ES-I3 (cell line): Measurements from ENCODE around the gene LIMCH1.

Experiments used
- H3K36me3 ChIP-seq: 2 replicates; pipeline ENCODE4 v1.6.1; 2013; ENCODE audit warnings: mild to moderate bottlenecking, low read length, control low read depth, moderate library complexity; ENCODE audit not compliant: insufficient read depth
- H3K4me1 ChIP-seq: 2 replicates; pipeline ENCODE4 v1.6.1; 2013; ENCODE audit warnings: mild to moderate bottlenecking, control low read depth, low read length; ENCODE audit not compliant: insufficient read depth
- H3K9ac ChIP-seq: 2 replicates; pipeline ENCODE4 v1.6.1; 2013; ENCODE audit warnings: low read depth, mild to moderate bottlenecking, low read length, moderate library complexity
- H3K9me3 ChIP-seq: 2 replicates; pipeline ENCODE4 v1.6.1; 2013; ENCODE audit warnings: mild to moderate bottlenecking, low read length, moderate library complexity; ENCODE audit not compliant: control insufficient read depth, insufficient read depth

Gene LIMCH1

DNA sequence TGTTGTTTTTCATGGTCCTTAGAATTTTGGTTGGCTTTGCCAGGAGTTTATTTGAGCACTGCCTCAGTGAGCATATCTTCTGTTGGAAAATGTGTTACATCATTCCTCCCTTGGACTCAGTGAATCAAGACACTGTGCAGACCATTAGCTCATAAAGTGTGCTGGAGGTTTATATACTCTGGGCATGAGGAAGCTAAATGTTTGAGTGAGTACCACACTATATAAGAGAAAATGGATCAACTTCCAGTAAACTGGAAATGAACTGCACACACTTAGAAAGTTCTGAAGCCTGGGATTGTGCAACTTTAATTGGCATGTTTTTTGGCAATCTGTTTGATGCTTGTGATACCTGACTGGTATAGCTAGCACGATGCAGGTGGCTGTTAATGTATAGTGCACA lies 75.9 kb downstream of the LIMCH1 start:
- 0 out of 2 replicates have a peak overlapping the region, but pooled peaks have one; percentile 30 for H3K9ac ChIP-seq
- H3K36me3 ChIP-seq, result no peaks in the 10 kb centered on the region
- H3K4me1 ChIP-seq, result peaks cover 32% of the 10 kb centered on the region
- H3K9me3 ChIP-seq, result no peaks in the 10 kb centered on the region

- no peaks in the 10 kb centered on the region for H3K36me3 ChIP-seq
- H3K9me3 ChIP-seq, result no peaks in the 10 kb centered on the region
- peaks cover 32% of the 10 kb centered on the region for H3K4me1 ChIP-seq
- no peak overlapping the region for H3K9ac ChIP-seq
Observed at GRCh38 chr4:41614519-41614918, 76.6 kb downstream of the LIMCH1 start.

- Histone ChIP-seq H3K36me3 (no peaks in the 10 kb centered on the region), H3K9ac (no peak overlapping the region), H3K4me1 (peaks cover 32% of the 10 kb centered on the region)
Observed at GRCh38 chr4:41619161-41619560, 81.2 kb downstream of the LIMCH1 start.

DNA sequence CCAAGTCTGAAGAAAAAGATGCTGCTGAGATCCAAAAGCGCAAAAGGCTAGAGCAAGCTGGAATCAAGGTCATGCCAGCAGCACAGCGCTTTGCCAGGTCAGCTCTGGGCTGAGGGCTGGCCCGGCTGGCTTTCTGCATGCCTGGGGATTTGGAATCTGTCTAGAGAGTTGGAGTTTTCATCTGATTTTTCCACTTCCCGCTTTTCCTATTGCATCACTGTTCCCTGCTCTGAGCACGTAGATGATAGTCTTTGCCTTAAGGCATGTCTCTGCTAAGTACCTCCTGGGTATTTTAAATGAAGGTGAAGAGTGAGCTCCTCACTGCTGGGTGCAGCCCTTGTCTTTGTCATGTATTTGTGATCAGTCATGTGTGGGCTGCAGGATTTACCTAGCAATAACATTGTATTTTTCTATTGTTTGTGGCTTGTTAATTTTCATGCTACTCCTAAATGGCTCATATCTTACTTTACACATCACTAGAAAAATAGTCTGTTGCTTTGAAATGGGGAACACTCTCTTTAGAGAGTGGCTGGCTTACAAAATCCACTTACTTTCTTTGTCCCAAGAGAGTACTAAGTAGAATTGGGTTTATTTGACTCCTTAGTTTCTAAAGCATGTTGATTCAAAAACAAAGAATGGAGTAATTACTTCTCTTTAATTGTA lies 82.8 kb downstream of the LIMCH1 start:
- Histone ChIP-seq H3K36me3 (no peaks in the 10 kb centered on the region), H3K4me1 (peaks cover 31% of the 10 kb centered on the region), H3K9ac (0 out of 2 replicates have a peak overlapping the region, but pooled peaks have one; percentile 11), H3K9me3 (no peaks in the 10 kb centered on the region)

More at GRCh38 chr4:41619161-41619560, 81.2 kb downstream of the LIMCH1 start:
- no peaks in the 10 kb centered on the region for H3K9me3 ChIP-seq

GRCh38 chr4:41622787-41623186 lies 84.8 kb downstream of the LIMCH1 start:
- Histone ChIP-seq H3K36me3 (no peaks in the 10 kb centered on the region), H3K9ac (no peak overlapping the region), H3K9me3 (no peaks in the 10 kb centered on the region), H3K4me1 (peaks cover 31% of the 10 kb centered on the region)

GRCh38 chr4:41624765-41625164 lies 86.8 kb downstream of the LIMCH1 start:
- Histone ChIP-seq H3K36me3 (no peaks in the 10 kb centered on the region), H3K9me3 (no peaks in the 10 kb centered on the region), H3K9ac (no peak overlapping the region), H3K4me1 (peaks cover 31% of the 10 kb centered on the region)

DNA sequence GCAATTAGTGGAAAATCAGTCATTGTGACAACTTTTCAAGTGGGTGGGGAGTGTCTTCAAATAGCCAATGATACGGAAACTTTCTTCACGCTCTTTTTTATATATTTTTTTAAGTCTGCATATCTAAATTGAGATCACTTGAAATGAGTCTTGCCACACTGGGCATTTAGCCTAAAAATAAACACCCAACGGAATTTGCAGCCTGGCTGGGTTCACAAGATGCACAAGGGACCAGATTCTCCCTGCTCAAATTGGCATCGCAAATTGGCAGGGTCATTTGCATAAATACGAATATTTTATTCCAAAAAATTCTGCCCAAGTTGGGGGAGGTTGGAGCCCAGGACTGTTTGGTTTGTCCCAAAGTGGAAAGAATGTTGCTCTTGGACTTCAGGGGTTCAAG lies 87.6 kb downstream of the LIMCH1 start:
- Histone ChIP-seq H3K9me3 (no peaks in the 10 kb centered on the region), H3K36me3 (no peaks in the 10 kb centered on the region), H3K4me1 (peaks cover 25% of the 10 kb centered on the region), H3K9ac (no peak overlapping the region)

GRCh38 chr4:41628936-41629335 lies 91.0 kb downstream of the LIMCH1 start:
- Histone ChIP-seq H3K9me3 (no peaks in the 10 kb centered on the region), H3K9ac (no peak overlapping the region), H3K4me1 (0 out of 2 replicates have a peak, but pooled peaks cover 7% of the 10 kb centered on the region), H3K36me3 (no peaks in the 10 kb centered on the region)

GRCh38 chr4:41631523-41631922 lies 93.6 kb downstream of the LIMCH1 start:
- Histone ChIP-seq H3K9ac (no peak overlapping the region), H3K36me3 (no peaks in the 10 kb centered on the region), H3K9me3 (no peaks in the 10 kb centered on the region), H3K4me1 (no peaks in the 10 kb centered on the region)

DNA sequence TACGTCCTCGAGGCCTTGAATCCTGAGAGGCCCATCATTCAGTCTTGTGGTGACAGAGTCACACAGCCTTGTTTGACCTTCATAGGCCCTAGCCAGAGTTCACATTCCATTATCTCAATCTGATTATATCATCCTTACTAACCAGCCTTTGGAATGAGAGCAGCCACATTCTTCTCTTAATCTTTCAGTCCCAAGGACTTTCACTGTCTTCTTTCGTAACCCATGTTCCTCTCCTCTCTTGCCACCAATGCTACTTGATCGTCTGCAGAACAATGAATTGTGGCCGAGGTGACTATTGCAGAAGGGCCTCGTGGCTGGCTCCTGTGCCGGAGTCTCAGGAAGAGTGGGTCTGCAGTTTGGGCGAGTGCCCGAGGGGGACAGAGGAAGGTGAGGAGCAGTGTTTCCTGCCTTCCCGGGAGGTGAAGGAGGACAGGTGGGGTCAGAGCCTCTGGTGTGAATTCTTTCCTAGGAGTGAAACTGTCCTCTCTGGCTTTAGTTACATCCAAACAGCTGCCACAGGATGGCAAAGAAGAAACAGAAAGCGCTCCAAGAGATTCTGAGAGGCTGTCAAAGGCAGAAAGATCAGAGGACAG lies 94.6 kb downstream of the LIMCH1 start:
- no peaks in the 10 kb centered on the region for H3K4me1 ChIP-seq
- H3K36me3 ChIP-seq, result no peaks in the 10 kb centered on the region
- H3K9ac ChIP-seq, result no peak overlapping the region
- H3K9me3 ChIP-seq, result no peaks in the 10 kb centered on the region

DNA sequence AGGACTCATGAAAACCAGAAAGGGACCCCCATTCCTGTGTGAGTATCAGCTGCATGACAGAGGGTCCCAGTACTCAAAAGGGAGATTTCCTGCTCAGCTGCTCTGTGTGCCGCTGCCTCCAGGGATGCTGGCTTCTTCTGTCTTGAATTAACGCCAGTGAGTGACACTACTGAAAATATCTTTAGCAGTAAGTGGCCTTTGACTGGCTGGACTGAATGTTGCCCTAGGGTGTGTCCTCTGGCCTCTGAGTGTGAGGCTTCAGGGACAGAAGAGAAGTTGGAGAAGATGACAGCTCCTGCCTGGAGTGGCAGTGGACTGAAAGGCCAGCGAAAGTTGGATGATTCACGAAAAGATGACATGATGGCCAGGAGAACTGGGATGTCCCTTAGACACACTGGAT lies 95.4 kb downstream of the LIMCH1 start:
- H3K36me3 ChIP-seq, result no peaks in the 10 kb centered on the region
- H3K9ac ChIP-seq, result no peak overlapping the region
- H3K9me3 ChIP-seq, result no peaks in the 10 kb centered on the region
- H3K4me1 ChIP-seq, result no peaks in the 10 kb centered on the region

DNA sequence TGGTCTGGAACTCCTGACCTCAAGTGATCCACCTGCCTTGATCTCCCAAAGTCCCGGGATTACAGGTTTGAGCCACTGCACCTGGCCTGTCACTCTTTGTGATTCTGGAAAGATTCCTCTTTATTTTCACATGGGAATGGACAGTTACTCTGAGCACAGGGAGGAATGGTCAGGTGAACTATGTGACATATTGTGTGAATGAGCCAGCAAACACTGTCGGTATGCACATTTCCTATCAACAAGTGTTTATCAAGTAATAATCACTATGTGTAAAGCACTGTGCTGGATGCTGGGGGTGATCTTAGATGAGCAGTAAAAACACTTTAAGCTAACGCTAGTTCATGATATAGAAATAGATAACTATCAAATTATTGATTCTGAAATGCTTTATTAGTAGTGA lies 97.5 kb downstream of the LIMCH1 start:
- H3K4me1 ChIP-seq, result peaks cover 8% of the 10 kb centered on the region; the same call in 1 of the 2 replicates
- no peak overlapping the region for H3K9ac ChIP-seq
- no peaks in the 10 kb centered on the region for H3K36me3 ChIP-seq
- H3K9me3 ChIP-seq, result no peaks in the 10 kb centered on the region

- Histone ChIP-seq H3K36me3 (no peaks in the 10 kb centered on the region), H3K9me3 (no peaks in the 10 kb centered on the region), H3K4me1 (peaks cover 11% of the 10 kb centered on the region; the same call in 1 of the 2 replicates), H3K9ac (no peak overlapping the region)
Observed at GRCh38 chr4:41638203-41638602, 100.2 kb downstream of the LIMCH1 start.

- Histone ChIP-seq H3K4me1 (peaks cover 13% of the 10 kb centered on the region; the same call in 1 of the 2 replicates), H3K9ac (no peak overlapping the region), H3K9me3 (no peaks in the 10 kb centered on the region)
Observed at GRCh38 chr4:41638866-41639265, 100.9 kb downstream of the LIMCH1 start.

GRCh38 chr4:41639291-41639690 lies 101.3 kb downstream of the LIMCH1 start:
- no peaks in the 10 kb centered on the region for H3K9me3 ChIP-seq
- H3K9ac ChIP-seq, result no peak overlapping the region
- H3K4me1 ChIP-seq, result peaks cover 15% of the 10 kb centered on the region; the same call in 1 of the 2 replicates
- H3K36me3 ChIP-seq, result no peaks in the 10 kb centered on the region

More at GRCh38 chr4:41638866-41639265, 100.9 kb downstream of the LIMCH1 start:
- H3K36me3 ChIP-seq, result no peaks in the 10 kb centered on the region
